ENCODE data around the gene ATP6V0E1.

ATP6V0E1 gene

DNA sequence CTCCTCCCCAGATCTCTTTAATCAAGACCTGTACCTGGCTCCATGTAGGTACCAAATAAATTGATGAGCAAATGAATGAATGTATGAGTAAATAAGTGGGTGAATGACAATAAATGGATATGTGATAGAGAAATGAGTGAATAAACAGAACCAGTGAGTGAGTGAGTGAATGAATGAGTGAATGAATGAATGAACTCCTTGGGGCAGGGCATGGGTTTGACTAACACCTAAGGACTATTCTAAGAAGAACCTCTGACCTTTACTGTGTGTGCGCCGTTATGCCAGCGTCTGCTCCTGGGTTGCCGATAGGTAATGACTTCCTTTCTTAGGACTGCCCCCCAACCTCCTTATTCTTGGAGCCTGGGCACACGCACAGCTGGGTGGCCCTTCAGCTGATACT lies 26.1 kb upstream of the ATP6V0E1 start:
- no peak for DNase-seq

DNA sequence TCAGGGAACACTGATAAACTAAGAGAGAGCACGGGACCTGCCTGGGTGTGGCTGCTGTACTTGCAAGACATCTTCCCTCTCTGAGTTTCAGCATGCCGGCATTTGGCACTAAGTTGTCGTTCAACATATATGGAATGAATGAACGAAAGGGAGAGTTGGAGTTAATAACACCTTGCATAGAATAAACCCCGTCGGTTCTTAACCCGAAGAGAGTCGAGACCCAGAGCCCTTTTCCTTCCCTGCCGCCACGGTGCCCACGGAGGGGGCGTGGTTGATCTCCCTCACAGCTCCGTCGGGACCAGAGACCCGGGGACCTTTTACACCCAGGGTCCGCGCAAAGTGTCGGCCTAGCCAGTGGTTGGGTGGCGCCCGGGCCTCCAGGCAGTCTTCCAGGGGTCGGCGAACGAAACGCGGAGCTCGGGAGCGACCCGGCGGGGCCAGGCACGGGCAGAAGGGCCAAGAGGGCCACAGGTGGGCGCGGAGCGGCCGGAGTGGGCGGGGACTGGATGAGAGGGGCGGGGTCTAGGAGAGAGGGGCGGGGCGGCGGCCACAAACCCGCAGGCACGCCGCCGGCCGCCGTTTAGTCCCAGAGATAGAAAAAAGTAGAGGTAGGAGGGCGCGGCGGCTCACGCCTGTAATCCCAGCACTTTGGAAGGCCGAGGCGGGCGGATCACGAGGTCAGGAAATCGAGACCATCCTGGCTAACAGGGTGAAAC lies 25.1 kb upstream of the ATP6V0E1 start:
- no peak for DNase-seq

DNA sequence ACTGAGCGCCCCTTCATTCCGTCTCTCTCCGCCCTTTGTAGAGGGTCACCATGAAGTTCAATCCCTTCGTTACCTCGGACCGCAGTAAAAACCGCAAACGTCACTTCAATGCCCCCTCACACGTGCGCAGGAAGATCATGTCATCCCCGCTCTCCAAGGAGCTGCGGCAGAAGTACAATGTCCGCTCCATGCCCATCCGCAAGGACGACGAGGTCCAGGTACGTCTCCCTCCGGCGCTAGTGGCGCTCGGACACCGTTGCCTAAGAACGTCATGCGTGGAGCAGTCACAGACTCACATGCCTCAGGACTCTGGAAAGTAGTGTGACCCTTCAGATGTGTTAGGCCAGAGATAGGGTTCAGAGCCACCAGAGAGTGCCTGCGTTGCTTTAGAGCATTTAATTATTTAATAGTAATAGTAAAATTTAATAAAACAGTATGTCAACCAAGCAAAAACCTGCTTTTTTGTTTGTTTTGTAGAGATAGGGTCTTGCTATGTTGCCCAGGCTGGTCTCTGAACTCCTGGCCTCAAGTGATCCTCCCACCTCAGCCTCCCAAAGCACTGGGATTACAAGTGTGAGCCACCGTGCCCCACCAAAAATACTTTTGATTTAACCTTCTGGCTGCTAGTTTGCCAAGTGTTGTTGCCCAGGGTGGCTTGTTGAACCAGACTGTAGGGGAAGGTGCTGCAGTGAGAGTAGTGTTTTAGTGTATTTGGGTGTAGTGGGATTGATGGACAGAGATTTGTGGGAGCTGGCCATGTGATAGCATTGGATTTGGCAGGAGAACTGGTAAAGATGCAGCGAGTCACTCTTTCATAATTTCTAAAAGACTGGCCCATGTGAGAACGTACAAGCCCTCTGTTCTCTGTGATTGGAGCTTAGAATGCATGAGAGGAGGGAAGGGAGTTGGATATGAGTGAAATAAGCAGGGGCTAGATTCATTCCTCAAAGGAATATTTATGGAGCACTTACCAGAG lies 23.5 kb upstream of the ATP6V0E1 start:
- DNase-seq: no peak

DNA sequence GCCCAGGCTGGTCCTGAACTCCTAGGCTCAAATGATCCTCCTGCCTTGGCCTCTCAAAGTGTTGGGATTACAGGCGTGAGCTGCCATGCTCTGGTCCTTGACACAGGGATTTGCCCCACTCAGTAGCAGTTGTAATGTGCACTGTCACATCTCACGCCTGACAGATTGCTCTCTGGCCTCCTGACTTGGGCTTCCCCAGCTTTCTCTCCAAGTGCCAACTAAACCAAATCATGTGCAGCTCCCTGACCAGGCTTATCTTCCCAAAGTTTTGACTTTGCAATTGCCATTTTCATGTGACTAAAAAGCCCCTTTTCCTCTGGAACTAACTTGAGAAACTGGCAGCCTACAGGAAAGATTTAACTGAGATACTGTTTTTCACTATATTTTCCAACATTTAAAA lies 13.7 kb upstream of the ATP6V0E1 start:
- no peak for DNase-seq

DNA sequence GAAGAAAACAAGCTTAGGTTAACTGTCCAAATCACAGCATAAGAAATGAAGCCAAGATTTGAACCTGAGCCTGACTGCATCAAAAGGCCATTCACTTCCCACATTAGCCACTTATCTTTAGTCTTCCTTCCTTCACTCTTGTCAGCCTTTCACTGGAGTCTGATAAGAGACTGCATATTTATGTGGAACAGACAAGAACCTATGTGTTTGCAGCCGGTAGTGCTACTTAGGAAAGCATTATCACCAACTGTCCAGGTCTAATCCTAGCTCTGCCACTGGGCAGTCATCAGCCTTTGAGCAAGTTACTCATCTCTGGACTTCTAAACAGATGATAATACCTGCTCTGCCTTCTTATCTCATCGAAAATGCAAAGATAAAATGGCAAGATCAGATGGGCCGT lies 12.1 kb upstream of the ATP6V0E1 start:
- no peak for DNase-seq

DNA sequence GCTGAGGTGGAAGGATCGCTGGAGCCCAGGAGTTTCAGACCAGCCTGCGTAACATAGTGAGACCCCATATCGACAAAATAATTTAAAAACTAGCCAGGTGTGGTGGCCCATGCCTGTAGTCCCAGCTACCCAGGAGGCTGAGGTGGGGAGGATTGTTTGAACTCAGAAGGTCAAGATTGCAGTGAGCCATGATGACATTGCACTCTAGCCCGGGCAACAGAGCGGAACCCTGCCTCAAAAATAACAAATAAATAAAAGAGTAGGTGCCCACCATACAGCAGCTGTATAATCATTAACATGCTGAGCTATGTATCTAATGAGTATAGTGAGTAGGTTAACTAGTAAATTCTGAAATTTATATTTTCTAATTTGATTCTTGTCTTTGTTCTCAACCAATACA lies 11.0 kb upstream of the ATP6V0E1 start:
- DNase-seq: no peak

DNA sequence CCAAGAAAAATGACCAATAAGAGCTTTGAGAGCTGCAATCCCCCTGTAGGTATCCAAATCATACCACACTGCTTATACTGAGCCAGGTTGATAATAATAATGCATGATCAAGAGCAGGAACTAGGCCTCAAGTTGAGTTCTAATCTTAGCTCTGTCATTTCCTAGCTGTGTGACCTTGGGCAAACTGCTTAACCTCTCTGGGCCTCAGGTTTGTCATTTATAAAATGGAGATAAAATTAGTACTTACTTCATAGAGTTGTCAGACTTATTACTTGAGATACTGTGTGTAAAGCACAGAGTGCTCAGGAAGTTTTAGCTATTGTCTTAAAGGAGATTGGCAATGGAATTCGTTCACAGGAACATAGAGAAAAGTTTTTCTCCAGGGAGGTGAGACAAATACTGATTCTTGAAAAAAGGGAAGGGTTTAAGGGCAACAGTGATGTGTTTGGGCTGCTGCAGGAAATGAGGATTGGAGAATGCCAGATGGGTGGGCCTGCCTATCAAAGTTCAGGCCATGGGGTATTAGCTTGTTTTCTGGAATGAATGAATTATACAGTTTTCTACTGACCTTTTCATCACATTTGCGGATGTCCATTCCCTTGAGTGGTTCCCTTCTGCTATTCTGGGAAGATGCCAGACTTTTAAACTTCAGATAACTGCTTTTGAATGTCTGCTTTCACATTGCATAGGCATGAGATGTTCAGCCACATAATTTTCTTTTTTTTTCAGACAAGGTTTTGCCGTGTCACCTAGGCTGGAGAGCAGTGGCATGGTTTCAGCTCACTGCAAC lies 10.2 kb upstream of the ATP6V0E1 start:
- DNase-seq: no peak

DNA sequence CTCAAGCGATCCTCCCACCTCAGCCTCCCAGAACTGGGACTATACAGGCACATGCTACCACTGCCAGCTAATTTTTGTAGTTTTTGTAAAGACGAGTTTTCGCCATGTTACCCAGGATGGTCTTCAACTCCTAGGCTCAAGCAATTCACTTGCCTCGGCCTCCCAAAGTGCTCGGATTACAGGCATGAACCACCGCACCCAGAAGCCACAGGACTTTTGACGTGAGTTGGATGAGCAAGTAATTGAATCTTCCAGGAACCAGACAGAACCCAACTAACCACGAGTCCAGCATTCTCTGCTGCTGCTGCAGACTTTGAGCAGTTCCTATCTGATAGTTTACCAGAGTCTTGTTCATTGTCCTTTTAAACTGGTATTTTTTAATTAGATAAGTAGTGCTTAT lies 9.6 kb upstream of the ATP6V0E1 start:
- DNase-seq: no peak

DNA sequence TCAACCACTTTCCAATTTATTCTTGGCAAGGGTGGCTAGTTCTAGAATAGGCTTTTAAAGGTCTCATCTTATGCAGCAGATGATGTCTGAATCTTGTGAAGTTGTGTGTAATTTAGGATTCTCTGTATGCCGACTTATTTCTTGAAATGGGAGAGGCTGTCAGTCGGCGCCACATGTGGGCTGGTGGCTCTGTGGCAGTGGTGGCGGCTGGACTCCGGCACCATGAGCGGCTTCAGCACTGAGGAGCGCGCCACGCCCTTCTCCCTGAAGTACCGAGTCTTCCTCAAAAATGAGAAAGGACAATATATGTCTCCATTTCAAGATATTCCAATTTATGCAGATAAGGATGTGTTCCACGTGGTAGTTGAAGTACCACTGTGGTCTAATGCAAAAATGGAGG lies 8.3 kb upstream of the ATP6V0E1 start:
- DNase-seq: no peak

DNA sequence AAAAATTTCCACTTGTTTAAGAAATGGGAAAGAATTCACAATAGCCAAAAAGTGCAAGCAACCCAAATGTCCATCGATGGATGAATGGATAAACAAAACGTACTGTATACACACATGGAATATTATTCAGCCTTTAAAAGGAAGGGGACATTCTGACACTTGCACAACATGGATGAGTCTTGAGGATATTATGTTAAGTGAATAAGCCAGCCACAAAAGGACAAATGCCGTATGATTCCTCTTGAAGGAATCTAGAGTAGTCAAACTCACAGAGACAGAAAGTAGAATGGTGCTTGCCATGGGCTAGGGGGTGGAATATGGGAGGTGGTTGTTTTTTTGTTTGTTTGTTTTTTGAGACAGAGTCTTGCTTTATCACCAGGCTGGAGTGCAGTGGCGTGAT lies 3.8 kb upstream of the ATP6V0E1 start:
- DNase-seq: no peak

DNA sequence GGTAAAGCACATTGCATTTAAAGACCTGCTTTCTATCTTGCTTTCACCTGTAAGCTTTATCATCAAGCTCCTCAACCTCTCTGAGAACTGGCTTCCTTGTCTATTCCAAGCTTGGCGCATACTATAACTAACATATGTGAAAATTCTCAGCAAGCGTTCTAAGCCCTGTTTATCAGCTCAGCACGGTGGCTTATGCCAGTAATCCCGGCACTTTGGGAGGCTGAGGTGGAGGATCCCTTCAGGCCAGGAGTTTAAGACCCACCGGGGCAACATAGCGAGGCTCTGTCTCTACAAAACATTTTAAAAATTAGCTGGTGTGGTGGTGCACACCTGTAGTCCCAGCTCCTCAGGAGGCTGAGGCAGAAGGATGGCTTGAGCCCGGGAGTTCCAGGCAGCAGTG lies 1.6 kb upstream of the ATP6V0E1 start:
- no peak for DNase-seq

DNA sequence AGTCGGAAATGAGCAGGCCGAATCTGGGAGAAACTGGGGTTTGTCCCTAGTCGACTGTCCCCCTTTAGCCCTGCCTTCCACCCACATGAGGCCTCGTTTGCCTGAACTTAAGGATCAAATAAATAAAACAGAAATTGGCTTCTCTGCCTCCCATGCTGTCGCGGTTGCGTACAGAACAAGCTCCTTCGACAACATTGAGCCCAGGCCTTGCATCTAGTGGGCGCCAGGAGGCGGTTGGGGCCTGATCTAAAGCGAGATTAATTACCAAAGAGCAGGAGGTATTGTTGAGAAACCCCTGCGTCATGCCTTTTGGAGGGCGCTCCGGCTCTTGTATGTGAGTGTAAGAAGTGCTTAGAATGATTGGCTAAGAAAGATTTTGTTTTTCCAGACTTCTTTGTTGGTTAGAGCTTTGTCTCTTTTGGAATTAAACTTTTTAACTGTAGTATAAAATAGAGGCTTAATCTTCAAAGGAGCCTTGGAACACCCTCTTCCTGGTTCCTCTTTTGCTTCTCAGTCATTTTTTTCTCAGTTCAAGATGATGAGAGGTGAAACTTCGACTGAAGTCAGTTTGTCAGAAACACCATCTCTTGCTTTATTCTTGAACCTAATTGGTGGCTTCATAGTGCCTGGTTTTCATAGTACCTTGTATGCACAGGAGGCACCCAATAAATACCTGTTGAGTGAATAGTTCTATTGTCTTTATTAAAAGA lies 828 bp downstream of the ATP6V0E1 start:
- DNase-seq: no peak

DNA sequence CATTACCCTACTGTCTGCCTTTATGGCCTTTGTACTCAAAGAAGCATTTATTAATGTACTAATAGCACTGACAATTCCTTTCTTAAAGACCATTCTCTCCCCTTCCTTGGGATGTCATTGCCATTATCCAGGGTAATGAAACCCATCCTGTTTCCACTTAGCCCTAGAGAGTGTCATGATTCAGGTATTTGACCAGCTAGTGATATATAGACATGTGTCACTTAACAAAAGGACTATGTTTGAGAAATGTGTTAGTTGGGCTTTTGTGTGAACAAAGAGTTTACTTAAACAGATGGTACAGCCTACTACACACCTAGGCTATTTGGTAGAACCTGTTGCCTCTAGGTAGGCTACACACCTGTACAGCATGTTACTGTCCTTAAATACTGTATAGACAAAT lies 2.0 kb downstream of the ATP6V0E1 start:
- DNase-seq: no peak

DNA sequence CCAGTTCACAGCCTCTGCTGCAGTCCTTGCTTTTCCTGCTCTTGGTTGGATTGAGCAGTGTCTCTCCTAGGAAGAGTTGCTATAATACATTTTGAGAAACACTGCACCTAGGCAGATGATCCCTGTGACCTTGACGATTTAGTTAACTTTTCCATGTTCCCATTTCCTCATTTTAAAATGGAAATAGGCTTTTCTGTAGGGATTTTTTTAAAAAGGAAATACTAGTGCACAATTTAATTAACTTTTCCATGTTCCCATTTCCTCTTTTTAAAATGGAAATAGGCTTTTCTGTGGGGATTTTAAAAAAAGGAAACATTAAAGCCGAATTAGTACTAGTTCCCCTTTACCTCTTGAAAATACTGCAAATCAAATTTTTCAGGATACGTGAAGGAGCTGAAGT lies 4.7 kb downstream of the ATP6V0E1 start:
- no peak for DNase-seq

DNA sequence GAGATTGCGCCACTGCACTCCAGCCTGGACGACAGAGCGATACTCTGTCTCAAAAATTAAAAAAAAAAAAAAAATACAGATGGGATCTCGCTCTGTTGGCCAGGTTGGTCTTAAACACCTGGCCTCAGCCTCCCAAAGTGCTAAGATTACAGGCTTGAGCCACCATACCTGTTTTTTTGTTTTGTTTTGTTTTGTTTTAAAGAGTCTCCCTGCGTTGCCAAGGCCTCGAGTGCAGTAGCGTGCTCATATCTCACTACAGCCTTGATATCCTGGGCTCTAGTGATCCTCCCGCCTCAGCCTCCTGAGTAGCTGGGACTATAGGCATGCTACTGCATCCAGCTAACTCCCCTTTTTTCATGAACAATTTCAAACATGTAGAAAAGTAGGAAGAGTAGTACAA lies 7.2 kb downstream of the ATP6V0E1 start:
- DNase-seq: no peak

DNA sequence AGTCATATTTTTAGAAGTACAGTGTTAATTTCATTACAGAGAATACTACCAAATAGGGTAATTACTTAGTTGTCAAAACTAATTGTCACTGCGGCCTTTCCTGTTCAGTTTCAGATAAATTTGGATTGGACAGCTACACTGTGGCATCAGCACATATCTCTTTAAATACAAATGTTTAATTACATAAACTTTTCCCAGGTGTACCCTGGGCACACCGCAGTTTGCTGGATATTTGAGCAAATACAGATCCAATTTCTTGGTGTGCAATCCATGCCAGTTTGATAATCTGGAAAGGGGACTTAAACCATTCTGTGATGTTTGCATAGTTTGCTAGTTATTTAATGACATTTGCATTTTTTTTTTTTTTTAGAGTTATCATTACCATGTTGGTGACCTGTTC lies 10.8 kb downstream of the ATP6V0E1 start:
- no peak for DNase-seq

DNA sequence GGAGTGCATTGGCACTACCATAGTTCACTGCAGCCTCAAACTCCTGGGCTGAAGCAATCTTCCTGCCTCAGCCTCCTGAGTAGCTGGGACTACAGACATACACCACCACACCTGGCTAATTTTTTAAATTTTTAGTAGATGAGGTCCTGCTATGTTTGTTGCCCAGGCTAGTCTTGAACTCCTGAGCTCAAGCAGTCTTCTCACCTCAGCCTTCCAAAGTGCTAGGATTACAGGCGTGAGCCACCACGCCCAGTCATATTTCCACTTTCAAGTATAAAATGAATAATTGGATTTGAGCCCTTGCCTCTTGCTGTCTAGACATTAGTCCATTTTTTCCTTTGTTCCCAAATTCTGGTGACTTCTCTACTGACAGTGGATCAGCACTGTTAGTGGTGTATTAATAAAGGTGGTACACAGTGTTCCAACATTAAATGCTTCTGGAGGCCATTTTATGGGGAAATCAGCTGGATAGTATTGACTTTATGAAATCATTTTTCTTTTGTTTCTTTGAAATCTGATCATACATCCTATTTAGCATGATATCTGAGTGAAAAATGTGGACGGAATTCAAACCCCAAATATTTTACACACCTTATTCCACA lies 15.9 kb downstream of the ATP6V0E1 start:
- DNase-seq: no peak

DNA sequence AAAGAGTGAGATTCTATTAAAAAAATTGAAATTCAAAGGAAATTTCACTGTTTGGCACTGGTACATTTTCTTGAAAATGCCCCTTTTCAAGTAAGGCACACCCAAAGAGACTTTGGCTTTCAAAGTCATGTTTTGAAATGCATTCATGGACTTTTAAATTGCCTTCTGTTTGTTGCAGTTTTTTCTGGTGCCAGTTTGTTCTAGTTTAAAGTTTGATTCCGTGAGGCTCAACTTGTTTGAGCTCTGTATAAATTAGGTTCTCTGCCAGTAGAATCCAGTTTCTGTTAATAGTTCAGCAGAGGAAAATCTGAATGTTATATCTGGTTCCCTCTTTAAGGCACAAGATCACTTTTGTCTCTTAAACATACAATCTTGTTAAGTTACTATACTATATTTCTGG lies 16.4 kb downstream of the ATP6V0E1 start:
- DNase-seq: no peak

DNA sequence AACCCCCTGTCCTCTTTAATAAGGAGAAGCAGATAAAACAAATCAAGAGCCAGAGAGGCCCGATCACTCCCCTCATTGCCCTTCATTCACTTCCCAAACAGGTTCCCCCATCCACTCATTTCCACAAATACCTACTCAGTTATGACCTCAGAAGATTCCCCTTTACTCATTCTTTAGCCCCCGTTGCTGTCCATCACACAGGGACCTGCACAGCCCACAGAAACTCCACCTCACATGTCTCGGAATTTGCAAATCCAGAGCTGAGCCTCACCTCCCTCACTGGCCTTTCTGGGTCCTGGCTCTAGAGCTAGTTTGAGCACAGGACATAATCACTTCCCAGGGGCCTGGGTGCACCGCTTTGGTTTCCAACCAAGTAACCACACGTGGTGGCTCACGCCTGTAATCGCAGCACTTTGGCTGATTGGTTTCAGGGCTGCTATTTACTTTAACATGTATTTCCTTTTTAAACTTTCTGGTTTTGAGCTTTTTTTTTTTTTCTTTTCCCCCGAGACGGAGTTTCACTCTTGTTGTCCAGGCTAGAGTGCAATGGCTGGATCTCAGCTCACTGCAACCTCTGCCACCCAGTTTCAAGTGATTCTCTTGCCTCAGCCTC lies 17.8 kb downstream of the ATP6V0E1 start:
- no peak for DNase-seq

DNA sequence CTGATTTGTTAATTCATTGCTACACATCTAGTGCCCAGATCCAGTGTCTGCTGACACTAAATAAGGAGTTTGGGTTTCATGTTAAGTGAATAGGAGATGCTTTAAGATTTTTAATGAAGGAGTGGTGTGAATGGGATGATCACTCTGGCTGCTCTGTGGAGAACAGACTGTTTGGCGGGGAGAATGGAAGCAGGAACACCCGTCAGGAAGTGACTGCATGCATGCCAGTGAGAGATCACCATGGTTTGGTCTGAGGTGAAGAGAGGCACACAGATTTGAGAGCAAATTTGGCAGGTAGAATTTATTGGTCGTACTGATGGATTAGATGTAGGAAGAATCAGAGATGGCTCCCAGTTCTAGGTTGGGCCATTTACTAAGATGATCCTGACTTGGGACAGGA lies 19.8 kb downstream of the ATP6V0E1 start:
- DNase-seq: no peak

DNA sequence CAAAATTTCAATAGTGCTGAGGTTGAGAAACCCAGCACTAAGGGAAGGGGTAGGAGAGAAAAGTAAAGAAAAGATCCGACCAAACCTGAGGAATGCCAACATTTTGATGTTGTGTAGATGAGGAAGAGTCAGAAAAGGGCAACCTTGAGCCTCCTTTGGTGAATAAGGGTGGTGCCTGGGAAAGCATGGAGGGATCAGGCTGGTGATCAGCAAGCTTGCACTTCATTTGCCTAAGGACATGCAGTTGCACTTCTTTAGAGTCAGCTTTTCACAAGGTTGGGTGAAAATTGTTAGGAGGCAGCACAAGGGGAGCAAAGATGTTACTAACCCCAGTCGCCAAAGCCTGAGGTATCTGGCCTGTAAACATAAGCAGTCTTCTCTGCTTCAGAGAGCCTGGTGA lies 20.4 kb downstream of the ATP6V0E1 start:
- DNase-seq: no peak

DNA sequence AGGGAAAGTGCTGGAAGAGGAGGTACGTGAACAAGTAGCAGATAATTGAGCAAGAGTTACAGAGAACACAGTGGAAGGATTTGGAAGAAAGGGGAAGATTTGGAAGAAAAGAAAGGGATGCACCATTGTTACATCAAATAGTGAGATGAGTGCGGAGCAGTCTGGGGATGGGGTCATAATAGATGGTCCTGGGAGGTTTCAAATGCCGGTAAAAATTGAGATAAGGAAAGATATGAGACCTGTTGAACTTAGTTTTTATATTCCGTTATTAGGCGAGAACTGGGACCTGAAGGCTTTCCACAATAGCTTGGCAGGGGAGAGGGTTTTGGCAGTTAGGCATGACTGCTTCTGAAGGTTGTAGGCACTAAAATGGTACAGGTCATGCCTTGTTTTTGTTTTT lies 20.9 kb downstream of the ATP6V0E1 start:
- no peak for DNase-seq
